H1 (cell line): ENCODE results near the gene KRTAP10-7.

ENCODE experiments used
- CBX5 ChIP-seq: fragments of 300-800, 300-1000 bp; sonication (generic); IDR thresholded peaks from 2 replicates; pipeline ENCODE4 v1.7.1; 2016; ENCODE audit warnings: antibody characterized with exemption, low read length, low read depth
- CREB1 ChIP-seq: IDR thresholded peaks from 2 replicates; pipeline ENCODE4 v1.6.1; 2012; ENCODE audit warnings: inconsistent platforms
- EP300 ChIP-seq, 2 experiments: IDR thresholded peaks; 1 replicate in 1 of 2; 2 replicates in 1 of 2; pipeline ENCODE4 v1.6.1; 2011 to 2012; ENCODE audit warnings: low read depth in 2 of 2, low read length in 2 of 2, mild to moderate bottlenecking in 2 of 2, borderline replicate concordance in 1 of 2, inconsistent platforms in 1 of 2, moderate library complexity in 1 of 2
- FOSL1 ChIP-seq: IDR thresholded peaks from 2 replicates; pipeline ENCODE4 v1.6.1; 2011; ENCODE audit warnings: mild to moderate bottlenecking, low read depth, low read length, moderate library complexity; ENCODE audit not compliant: insufficient read depth
- HDAC2 ChIP-seq, 2 experiments: fragments of 300-600 bp in 1 of 2; sonication (generic) in 1 of 2; IDR thresholded peaks; 2 replicates each; pipeline ENCODE4 v1.6.1; 2011 to 2012; ENCODE audit warnings: low read depth in 2 of 2, low read length in 2 of 2, mild to moderate bottlenecking in 2 of 2, moderate library complexity in 2 of 2, borderline replicate concordance in 1 of 2, inconsistent platforms in 1 of 2
- KDM1A ChIP-seq: fragments of 200-600, 300-600 bp; sonication (generic); IDR thresholded peaks from 2 replicates; pipeline ENCODE4 v1.7.1; 2016; ENCODE audit warnings: mild to moderate bottlenecking, low read length, borderline replicate concordance
- PHF8 ChIP-seq: fragments of 200-600 bp; sonication (generic); conservative IDR thresholded peaks from 2 replicates; pipeline ENCODE4 v1.7.1; 2012; ENCODE audit warnings: low read depth, mild to moderate bottlenecking, inconsistent platforms, low read length, moderate library complexity
- POU5F1 ChIP-seq: IDR thresholded peaks from 2 replicates; pipeline ENCODE4 v1.6.1; 2011; ENCODE audit warnings: low read depth, mild to moderate bottlenecking, low read length, moderate library complexity
- YY1 ChIP-seq: IDR thresholded peaks from 2 replicates; pipeline ENCODE4 v1.6.1; 2011; ENCODE audit warnings: low read depth, mild to moderate bottlenecking, low read length
- TF ChIP-seq, protein P1 (sequence below), 3 experiments: IDR thresholded peaks; 1 replicate in 2 of 3; 2 replicates in 1 of 3; pipeline versions ENCODE4 v1.5.1 to v1.6.1; 2011; ENCODE audit warnings: low read length in 3 of 3, mild to moderate bottlenecking in 3 of 3, inconsistent platforms in 2 of 3, low read depth in 1 of 3, moderate library complexity in 1 of 3; ENCODE audit not compliant: insufficient read depth in 1 of 3; ENCODE audit errors: control extremely low read depth in 1 of 3

DNA sequence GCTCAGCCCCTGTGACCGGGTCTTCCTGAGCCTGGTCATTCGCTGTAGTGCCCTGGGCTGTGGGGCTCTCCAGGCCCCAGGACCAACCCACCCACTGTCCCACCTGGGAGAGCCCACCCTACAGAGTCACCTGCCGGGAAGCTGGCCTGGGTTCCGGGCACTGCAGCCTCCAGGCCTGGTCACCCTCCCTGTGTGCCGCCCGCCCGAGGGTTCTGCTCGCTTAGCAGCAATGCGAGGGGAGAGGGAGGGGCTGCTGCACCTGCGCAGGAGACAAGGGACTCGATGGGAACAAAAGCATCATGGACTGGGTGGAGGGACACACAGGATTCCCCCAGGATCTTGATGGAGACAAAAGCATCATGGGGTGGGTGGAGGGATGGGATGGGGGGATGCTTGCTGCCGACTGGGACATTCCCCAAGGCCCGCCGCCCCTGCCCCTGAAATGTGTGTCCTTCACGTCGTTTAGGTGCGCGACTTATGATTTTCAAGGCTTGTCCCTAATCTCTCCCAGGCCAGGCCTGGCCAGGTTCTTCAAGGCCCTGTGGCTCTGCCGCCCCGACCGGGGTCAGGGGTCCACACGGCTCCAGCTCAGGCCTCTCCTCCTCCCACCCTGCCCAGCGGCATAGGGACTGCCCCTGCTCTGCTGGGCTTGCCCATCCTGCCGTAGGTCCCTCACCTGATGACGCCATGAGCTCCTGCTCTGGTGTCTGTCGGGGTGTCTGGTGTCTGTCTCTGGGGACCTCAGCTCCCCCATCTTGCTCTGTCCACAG lies 13.2 kb downstream of the KRTAP10-7 start:
- TF ChIP-seq, protein P1, sequence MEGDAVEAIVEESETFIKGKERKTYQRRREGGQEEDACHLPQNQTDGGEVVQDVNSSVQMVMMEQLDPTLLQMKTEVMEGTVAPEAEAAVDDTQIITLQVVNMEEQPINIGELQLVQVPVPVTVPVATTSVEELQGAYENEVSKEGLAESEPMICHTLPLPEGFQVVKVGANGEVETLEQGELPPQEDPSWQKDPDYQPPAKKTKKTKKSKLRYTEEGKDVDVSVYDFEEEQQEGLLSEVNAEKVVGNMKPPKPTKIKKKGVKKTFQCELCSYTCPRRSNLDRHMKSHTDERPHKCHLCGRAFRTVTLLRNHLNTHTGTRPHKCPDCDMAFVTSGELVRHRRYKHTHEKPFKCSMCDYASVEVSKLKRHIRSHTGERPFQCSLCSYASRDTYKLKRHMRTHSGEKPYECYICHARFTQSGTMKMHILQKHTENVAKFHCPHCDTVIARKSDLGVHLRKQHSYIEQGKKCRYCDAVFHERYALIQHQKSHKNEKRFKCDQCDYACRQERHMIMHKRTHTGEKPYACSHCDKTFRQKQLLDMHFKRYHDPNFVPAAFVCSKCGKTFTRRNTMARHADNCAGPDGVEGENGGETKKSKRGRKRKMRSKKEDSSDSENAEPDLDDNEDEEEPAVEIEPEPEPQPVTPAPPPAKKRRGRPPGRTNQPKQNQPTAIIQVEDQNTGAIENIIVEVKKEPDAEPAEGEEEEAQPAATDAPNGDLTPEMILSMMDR (IDR thresholded peaks at IDR 0.05; ENCODE audit: control extremely low read depth in 1 of 3, insufficient read depth in 1 of 3, low read depth in 1 of 3, low read length in 3 of 3) = no peak
- TF ChIP-seq YY1 (no peak), FOSL1 (no peak), CBX5 (no peak), HDAC2 (IDR thresholded peaks at IDR 0.05; ENCODE audit: borderline replicate concordance in 1 of 2, low read depth in 2 of 2, low read length in 2 of 2) (no peak), EP300 (IDR thresholded peaks at IDR 0.05; ENCODE audit: borderline replicate concordance in 1 of 2, low read depth in 2 of 2, low read length in 2 of 2) (no peak), POU5F1 (no peak), PHF8 (no peak), KDM1A (no peak), CREB1 (no peak)
